CD4-positive, alpha-beta T cell treated with Interleukin-17A for 4 hours (primary cell): ENCODE data around the gene MINDY4.

Experiments used
- DNase-seq: peaks from one replicate; pipeline ENCODE4 v3.0.0-alpha.2; 2020; ENCODE audit warnings: mixed read lengths

MINDY4 gene

GRCh38 chr7:30776971-30777370 lies 5.8 kb downstream of the MINDY4 start:
- DNase-seq: no peak

- no peak for DNase-seq
These were observed 7.2 kb downstream of the MINDY4 start for GRCh38 chr7:30778255-30779025.

GRCh38 chr7:30779574-30779973 lies 8.4 kb downstream of the MINDY4 start:
- DNase-seq: no peak

- no peak for DNase-seq
These were observed 9.7 kb downstream of the MINDY4 start for GRCh38 chr7:30780941-30781340.

GRCh38 chr7:30782690-30783089 lies 11.5 kb downstream of the MINDY4 start:
- no peak for DNase-seq

GRCh38 chr7:30785786-30786185 lies 14.6 kb downstream of the MINDY4 start:
- DNase-seq: no peak

GRCh38 chr7:30787486-30787885 lies 16.3 kb downstream of the MINDY4 start:
- DNase-seq: no peak

GRCh38 chr7:30788640-30789333 lies 17.6 kb downstream of the MINDY4 start:
- no peak for DNase-seq

- no peak for DNase-seq
These were observed 18.1 kb downstream of the MINDY4 start for GRCh38 chr7:30789334-30789711.

- no peak for DNase-seq
These were observed 19.1 kb downstream of the MINDY4 start for GRCh38 chr7:30790356-30790755.

GRCh38 chr7:30791114-30791513 lies 19.9 kb downstream of the MINDY4 start:
- DNase-seq: no peak

- no peak for DNase-seq
These were observed 24.1 kb downstream of the MINDY4 start for GRCh38 chr7:30795161-30795948.

- no peak for DNase-seq
These were observed 25.1 kb downstream of the MINDY4 start for GRCh38 chr7:30796105-30796869.

GRCh38 chr7:30797176-30798040 lies 26.2 kb downstream of the MINDY4 start:
- no peak for DNase-seq

- DNase-seq: no peak
These were observed 28.2 kb downstream of the MINDY4 start for GRCh38 chr7:30799206-30799975.

GRCh38 chr7:30799976-30800661 lies 28.9 kb downstream of the MINDY4 start:
- no peak for DNase-seq

- peak; percentile 37 for DNase-seq
These were observed 29.6 kb downstream of the MINDY4 start for GRCh38 chr7:30800785-30801252.

GRCh38 chr7:30802812-30803211 lies 31.6 kb downstream of the MINDY4 start:
- DNase-seq: no peak

GRCh38 chr7:30804078-30804661 lies 33.0 kb downstream of the MINDY4 start:
- no peak for DNase-seq
